Activated naive CD8-positive, alpha-beta T cell (primary cell): ENCODE measurements around the gene GADD45A.

Experiments
- H3K27ac Mint-ChIP-seq: one replicate; pipeline ENCODE4 v1.8.0; 2021; ENCODE audit warnings: mixed read lengths
- H3K27me3 Mint-ChIP-seq: one replicate; pipeline ENCODE4 v1.8.0; 2021; ENCODE audit warnings: mixed read lengths
- H3K36me3 Mint-ChIP-seq: one replicate; pipeline ENCODE4 v1.8.0; 2021; ENCODE audit warnings: mixed read lengths
- H3K4me1 Mint-ChIP-seq: one replicate; pipeline ENCODE4 v1.8.0; 2021; ENCODE audit warnings: low read depth, mixed read lengths
- H3K4me3 Mint-ChIP-seq: one replicate; pipeline ENCODE4 v1.8.0; 2021; ENCODE audit warnings: mild to moderate bottlenecking, mixed read lengths
- H3K9me3 Mint-ChIP-seq: one replicate; pipeline ENCODE4 v1.8.0; 2021; ENCODE audit warnings: low read depth, mixed read lengths

The GADD45A gene

GRCh38 chr1:67690018-67690363 is 5.0 kb downstream of the GADD45A start:
- H3K27ac Mint-ChIP-seq: no peak overlapping the region
- no peak overlapping the region for H3K4me3 Mint-ChIP-seq
- no peaks in the 10 kb centered on the region for H3K9me3 Mint-ChIP-seq
- H3K36me3 Mint-ChIP-seq: peaks cover 16% of the 10 kb centered on the region
- peaks cover 19% of the 10 kb centered on the region for H3K4me1 Mint-ChIP-seq
- no peaks in the 10 kb centered on the region for H3K27me3 Mint-ChIP-seq

- H3K36me3 Mint-ChIP-seq: peaks cover 16% of the 10 kb centered on the region
- no peak overlapping the region for H3K4me3 Mint-ChIP-seq
- no peak overlapping the region for H3K27ac Mint-ChIP-seq
- H3K4me1 Mint-ChIP-seq: peaks cover 19% of the 10 kb centered on the region
- no peaks in the 10 kb centered on the region for H3K9me3 Mint-ChIP-seq
- no peaks in the 10 kb centered on the region for H3K27me3 Mint-ChIP-seq
Measured at GRCh38 chr1:67690411-67690810, 5.4 kb downstream of the GADD45A start.

GRCh38 chr1:67691712-67692111 is 6.7 kb downstream of the GADD45A start:
- peaks cover 14% of the 10 kb centered on the region for H3K36me3 Mint-ChIP-seq
- H3K27me3 Mint-ChIP-seq: no peaks in the 10 kb centered on the region
- H3K27ac Mint-ChIP-seq: no peak overlapping the region
- no peak overlapping the region for H3K4me3 Mint-ChIP-seq
- H3K9me3 Mint-ChIP-seq: no peaks in the 10 kb centered on the region
- H3K4me1 Mint-ChIP-seq: peaks cover 16% of the 10 kb centered on the region

- Mint-ChIP-seq H3K27me3 (peaks cover 2% of the 10 kb centered on the region), H3K4me3 (no peak overlapping the region), H3K27ac (no peak overlapping the region)
Measured at GRCh38 chr1:67695963-67696362, 11.0 kb downstream of the GADD45A start.

GRCh38 chr1:67696708-67697107 is 11.7 kb downstream of the GADD45A start:
- Mint-ChIP-seq H3K4me1 (peaks cover 10% of the 10 kb centered on the region), H3K27ac (no peak overlapping the region), H3K36me3 (no peaks in the 10 kb centered on the region), H3K9me3 (no peaks in the 10 kb centered on the region), H3K4me3 (no peak overlapping the region), H3K27me3 (peaks cover 2% of the 10 kb centered on the region)

More at GRCh38 chr1:67695963-67696362, 11.0 kb downstream of the GADD45A start:
- H3K9me3 Mint-ChIP-seq: no peaks in the 10 kb centered on the region
- peaks cover 7% of the 10 kb centered on the region for H3K4me1 Mint-ChIP-seq
- no peaks in the 10 kb centered on the region for H3K36me3 Mint-ChIP-seq

GRCh38 chr1:67700220-67700619 is 15.2 kb downstream of the GADD45A start:
- H3K27ac Mint-ChIP-seq: peak overlapping the region; percentile 37
- peaks cover 2% of the 10 kb centered on the region for H3K27me3 Mint-ChIP-seq
- no peaks in the 10 kb centered on the region for H3K9me3 Mint-ChIP-seq
- H3K36me3 Mint-ChIP-seq: no peaks in the 10 kb centered on the region
- peaks cover 10% of the 10 kb centered on the region for H3K4me1 Mint-ChIP-seq
- H3K4me3 Mint-ChIP-seq: no peak overlapping the region

GRCh38 chr1:67700692-67701410 is 15.8 kb downstream of the GADD45A start:
- H3K27me3 Mint-ChIP-seq: peaks cover 2% of the 10 kb centered on the region
- peaks cover 10% of the 10 kb centered on the region for H3K4me1 Mint-ChIP-seq
- peak overlapping the region; percentile 37 for H3K27ac Mint-ChIP-seq
- no peaks in the 10 kb centered on the region for H3K36me3 Mint-ChIP-seq
- no peak overlapping the region for H3K4me3 Mint-ChIP-seq
- no peaks in the 10 kb centered on the region for H3K9me3 Mint-ChIP-seq

GRCh38 chr1:67701876-67702275 is 16.9 kb downstream of the GADD45A start:
- H3K4me3 Mint-ChIP-seq: no peak overlapping the region
- H3K27ac Mint-ChIP-seq: no peak overlapping the region
- H3K9me3 Mint-ChIP-seq: no peaks in the 10 kb centered on the region
- peaks cover 2% of the 10 kb centered on the region for H3K27me3 Mint-ChIP-seq
- H3K4me1 Mint-ChIP-seq: peaks cover 10% of the 10 kb centered on the region
- no peaks in the 10 kb centered on the region for H3K36me3 Mint-ChIP-seq

GRCh38 chr1:67704351-67704750 is 19.4 kb downstream of the GADD45A start:
- H3K36me3 Mint-ChIP-seq: no peaks in the 10 kb centered on the region
- H3K9me3 Mint-ChIP-seq: no peaks in the 10 kb centered on the region
- H3K27me3 Mint-ChIP-seq: no peaks in the 10 kb centered on the region
- H3K4me3 Mint-ChIP-seq: no peak overlapping the region
- H3K4me1 Mint-ChIP-seq: peaks cover 10% of the 10 kb centered on the region
- H3K27ac Mint-ChIP-seq: no peak overlapping the region

- no peak overlapping the region for H3K4me3 Mint-ChIP-seq
- H3K36me3 Mint-ChIP-seq: no peaks in the 10 kb centered on the region
- H3K27me3 Mint-ChIP-seq: no peaks in the 10 kb centered on the region
- no peaks in the 10 kb centered on the region for H3K9me3 Mint-ChIP-seq
- H3K27ac Mint-ChIP-seq: no peak overlapping the region
- H3K4me1 Mint-ChIP-seq: peaks cover 4% of the 10 kb centered on the region
Measured at GRCh38 chr1:67705735-67706453, 20.9 kb downstream of the GADD45A start.

- no peaks in the 10 kb centered on the region for H3K9me3 Mint-ChIP-seq
- H3K36me3 Mint-ChIP-seq: no peaks in the 10 kb centered on the region
- H3K27ac Mint-ChIP-seq: no peak overlapping the region
Measured at GRCh38 chr1:67708606-67709005, 23.6 kb downstream of the GADD45A start.

GRCh38 chr1:67710417-67710816 is 25.4 kb downstream of the GADD45A start:
- Mint-ChIP-seq H3K9me3 (no peaks in the 10 kb centered on the region), H3K27me3 (no peaks in the 10 kb centered on the region), H3K36me3 (no peaks in the 10 kb centered on the region), H3K4me1 (no peaks in the 10 kb centered on the region), H3K27ac (no peak overlapping the region), H3K4me3 (no peak overlapping the region)

More at GRCh38 chr1:67708606-67709005, 23.6 kb downstream of the GADD45A start:
- Mint-ChIP-seq H3K4me3 (no peak overlapping the region), H3K27me3 (no peaks in the 10 kb centered on the region), H3K4me1 (no peaks in the 10 kb centered on the region)

GRCh38 chr1:67711158-67711854 is 26.3 kb downstream of the GADD45A start:
- no peaks in the 10 kb centered on the region for H3K27me3 Mint-ChIP-seq
- no peak overlapping the region for H3K27ac Mint-ChIP-seq
- H3K4me1 Mint-ChIP-seq: no peaks in the 10 kb centered on the region
- no peaks in the 10 kb centered on the region for H3K9me3 Mint-ChIP-seq
- no peaks in the 10 kb centered on the region for H3K36me3 Mint-ChIP-seq
- H3K4me3 Mint-ChIP-seq: no peak overlapping the region

- H3K4me3 Mint-ChIP-seq: no peak overlapping the region
- H3K36me3 Mint-ChIP-seq: no peaks in the 10 kb centered on the region
- H3K9me3 Mint-ChIP-seq: no peaks in the 10 kb centered on the region
Measured at GRCh38 chr1:67711855-67712212, 26.8 kb downstream of the GADD45A start.

GRCh38 chr1:67713057-67713846 is 28.3 kb downstream of the GADD45A start:
- H3K27ac Mint-ChIP-seq: no peak overlapping the region
- H3K36me3 Mint-ChIP-seq: no peaks in the 10 kb centered on the region
- no peaks in the 10 kb centered on the region for H3K4me1 Mint-ChIP-seq
- no peaks in the 10 kb centered on the region for H3K9me3 Mint-ChIP-seq
- H3K27me3 Mint-ChIP-seq: no peaks in the 10 kb centered on the region
- H3K4me3 Mint-ChIP-seq: no peak overlapping the region

More at GRCh38 chr1:67711855-67712212, 26.8 kb downstream of the GADD45A start:
- no peaks in the 10 kb centered on the region for H3K27me3 Mint-ChIP-seq
- H3K27ac Mint-ChIP-seq: no peak overlapping the region
- no peaks in the 10 kb centered on the region for H3K4me1 Mint-ChIP-seq
